Suppressor macrophage treated with lipopolysaccharide for 1 hour (primary cell): ENCODE results near the gene PLCH2.

ENCODE experiments used
- DNase-seq, 3 donors: peaks; one replicate each; pipeline ENCODE4 v3.0.0-alpha.2; 2020 to 2022

PLCH2 gene

GRCh38 chr1:2502210-2502609 is 26.1 kb downstream of the PLCH2 start:
- no peak for DNase-seq

- no peak for DNase-seq
These were observed 26.8 kb downstream of the PLCH2 start for GRCh38 chr1:2502661-2503553.

GRCh38 chr1:2503554-2504224 is 27.6 kb downstream of the PLCH2 start:
- no peak for DNase-seq

- DNase-seq, result no peak
These were observed 28.3 kb downstream of the PLCH2 start for GRCh38 chr1:2504225-2504948.

GRCh38 chr1:2504949-2505272 is 28.8 kb downstream of the PLCH2 start:
- DNase-seq, result no peak

- no peak for DNase-seq
These were observed 29.4 kb downstream of the PLCH2 start for GRCh38 chr1:2505461-2505994.

- no peak for DNase-seq
These were observed 30.1 kb downstream of the PLCH2 start for GRCh38 chr1:2506007-2506860.

- no peak for DNase-seq
These were observed 30.9 kb downstream of the PLCH2 start for GRCh38 chr1:2506901-2507565.

GRCh38 chr1:2507744-2508155 is 31.7 kb downstream of the PLCH2 start:
- DNase-seq, result no peak

GRCh38 chr1:2508180-2508579 is 32.1 kb downstream of the PLCH2 start:
- no peak for DNase-seq

GRCh38 chr1:2508751-2509150 is 32.7 kb downstream of the PLCH2 start:
- DNase-seq, result no peak

- no peak for DNase-seq
These were observed 33.5 kb downstream of the PLCH2 start for GRCh38 chr1:2509589-2509988.

GRCh38 chr1:2510366-2511155 is 34.5 kb downstream of the PLCH2 start:
- no peak for DNase-seq

- DNase-seq, result no peak
These were observed 36.9 kb downstream of the PLCH2 start for GRCh38 chr1:2512862-2513421.

GRCh38 chr1:2513939-2514652 is 38.0 kb downstream of the PLCH2 start:
- DNase-seq, result no peak

- DNase-seq, result no peak
These were observed 39.0 kb downstream of the PLCH2 start for GRCh38 chr1:2514863-2515762.

GRCh38 chr1:2515763-2516080 is 39.6 kb downstream of the PLCH2 start:
- no peak for DNase-seq

GRCh38 chr1:2516124-2516523 is 40.0 kb downstream of the PLCH2 start:
- DNase-seq, result no peak

- no peak for DNase-seq
These were observed 40.9 kb downstream of the PLCH2 start for GRCh38 chr1:2516946-2517345.
